SK-N-MC (cell line): ENCODE measurements around the gene KCTD1.

Experiments
- DNase-seq: peaks from one replicate; pipeline ENCODE4 v3.0.0-alpha.2; 2011; ENCODE audit warnings: low read depth, low spot score
- H3K27ac ChIP-seq: fragments of 200-600 bp; sonication (generic); 2 replicates; pipeline ENCODE4 v1.5.1; 2016; ENCODE audit warnings: mixed run types
- H3K36me3 ChIP-seq: fragments of 200-600 bp; sonication (generic); 2 replicates; pipeline ENCODE4 v1.6.1; 2017; ENCODE audit warnings: antibody characterized with exemption, low read length, mixed read lengths; ENCODE audit not compliant: insufficient read depth
- H3K4me3 ChIP-seq: fragments of 200-600 bp; sonication (generic); 2 replicates; pipeline ENCODE4 v1.5.1; 2016
- H3K9ac ChIP-seq: fragments of 200-600 bp; sonication (generic); 2 replicates; pipeline ENCODE4 v1.8.0; 2017; ENCODE audit warnings: mixed run types, mixed read lengths; ENCODE audit not compliant: insufficient read length
- H3K9me3 ChIP-seq: fragments of 200-600 bp; sonication (generic); 2 replicates; pipeline ENCODE4 v1.6.1; 2017; ENCODE audit warnings: low read depth, mild to moderate bottlenecking, antibody characterized with exemption, low read length, moderate library complexity, mixed read lengths
- EZH2 ChIP-seq: fragments of 200-600 bp; sonication (generic); IDR thresholded peaks from one replicate; pipeline ENCODE4 v1.6.1; 2017; ENCODE audit warnings: antibody characterized with exemption
- FOXP2 ChIP-seq: optimal IDR thresholded peaks from 2 replicates; pipeline ENCODE3; 2011; ENCODE audit warnings: mild to moderate bottlenecking, moderate library complexity; ENCODE audit not compliant: insufficient read depth; ENCODE audit errors: extremely low read length, control extremely low read depth
- POLR2AphosphoS5 ChIP-seq: IDR thresholded peaks from 2 replicates; pipeline ENCODE4 v1.6.1; 2012; ENCODE audit warnings: mild to moderate bottlenecking, low read depth, low read length, borderline replicate concordance

The KCTD1 gene

GRCh38 chr18:26456070-26456491 is 92.3 kb downstream of the KCTD1 start:
- Histone ChIP-seq H3K4me3 (no peak overlapping the region), H3K36me3 (peaks cover 10% of the 10 kb centered on the region; the same call in 1 of the 2 replicates), H3K9ac (no peak overlapping the region), H3K27ac (0 out of 2 replicates have a peak overlapping the region, but pooled peaks have one; percentile 39), H3K9me3 (no peaks in the 10 kb centered on the region)
- no peak for TF ChIP-seq FOXP2
- no peak for TF ChIP-seq POLR2AphosphoS5
- no peak for TF ChIP-seq EZH2
- DNase-seq = no peak

- no peak for DNase-seq
- Histone ChIP-seq H3K27ac (no peak overlapping the region), H3K9ac (no peak overlapping the region), H3K4me3 (no peak overlapping the region), H3K36me3 (peaks cover 10% of the 10 kb centered on the region; the same call in 1 of the 2 replicates), H3K9me3 (no peaks in the 10 kb centered on the region)
- no peak for TF ChIP-seq POLR2AphosphoS5
- no peak for TF ChIP-seq FOXP2
- TF ChIP-seq EZH2 = no peak
These were observed 92.7 kb downstream of the KCTD1 start for GRCh38 chr18:26455639-26456038.

DNA sequence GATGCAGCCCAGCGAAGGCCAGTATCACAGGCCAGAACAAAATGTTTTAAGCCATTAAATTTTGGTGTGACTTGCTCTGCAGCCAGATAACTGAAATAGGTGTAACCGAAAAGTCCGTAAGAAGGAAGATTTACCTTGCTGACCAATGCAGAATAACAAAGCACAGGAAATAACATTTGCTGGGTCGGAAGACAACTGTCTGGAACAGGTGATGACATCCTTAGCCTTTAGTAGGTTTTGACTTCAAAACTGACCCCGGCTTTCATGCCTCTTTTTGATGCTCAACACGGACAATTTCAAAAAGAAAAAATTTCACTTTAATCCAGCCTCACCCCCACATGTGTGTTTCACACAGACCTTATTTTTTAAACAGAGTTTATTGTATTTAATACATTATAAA is 93.7 kb downstream of the KCTD1 start:
- H3K9me3 ChIP-seq = no peaks in the 10 kb centered on the region
- TF ChIP-seq EZH2 (no peak), FOXP2 (no peak), POLR2AphosphoS5 (no peak)
- no peak for DNase-seq
- H3K36me3 ChIP-seq = peaks cover 10% of the 10 kb centered on the region; the same call in 1 of the 2 replicates
- H3K4me3 ChIP-seq = no peak overlapping the region
- no peak overlapping the region for H3K9ac ChIP-seq
- H3K27ac ChIP-seq = no peak overlapping the region

- no peak for DNase-seq
- no peak overlapping the region for H3K27ac ChIP-seq
- no peak overlapping the region for H3K4me3 ChIP-seq
- peaks cover 7% of the 10 kb centered on the region; the same call in 1 of the 2 replicates for H3K36me3 ChIP-seq
- no peak overlapping the region for H3K9ac ChIP-seq
- H3K9me3 ChIP-seq = no peaks in the 10 kb centered on the region
- no peak for TF ChIP-seq POLR2AphosphoS5
- TF ChIP-seq EZH2 = no peak
- TF ChIP-seq FOXP2 = no peak
These were observed 94.2 kb downstream of the KCTD1 start for GRCh38 chr18:26454192-26454591.

GRCh38 chr18:26453386-26453901 is 94.9 kb downstream of the KCTD1 start:
- peaks cover 5% of the 10 kb centered on the region; the same call in 1 of the 2 replicates for H3K36me3 ChIP-seq
- TF ChIP-seq FOXP2 (no peak), POLR2AphosphoS5 (no peak), EZH2 (no peak)
- no peak overlapping the region for H3K27ac ChIP-seq
- no peak for DNase-seq
- H3K9me3 ChIP-seq = no peaks in the 10 kb centered on the region
- H3K9ac ChIP-seq = no peak overlapping the region
- H3K4me3 ChIP-seq = no peak overlapping the region

GRCh38 chr18:26450989-26451682 is 97.2 kb downstream of the KCTD1 start:
- TF ChIP-seq POLR2AphosphoS5 (no peak), FOXP2 (no peak), EZH2 (no peak)
- Histone ChIP-seq H3K9me3 (no peaks in the 10 kb centered on the region), H3K4me3 (no peak overlapping the region), H3K36me3 (peaks cover 5% of the 10 kb centered on the region; the same call in 1 of the 2 replicates), H3K27ac (no peak overlapping the region), H3K9ac (no peak overlapping the region)
- DNase-seq = no peak

DNA sequence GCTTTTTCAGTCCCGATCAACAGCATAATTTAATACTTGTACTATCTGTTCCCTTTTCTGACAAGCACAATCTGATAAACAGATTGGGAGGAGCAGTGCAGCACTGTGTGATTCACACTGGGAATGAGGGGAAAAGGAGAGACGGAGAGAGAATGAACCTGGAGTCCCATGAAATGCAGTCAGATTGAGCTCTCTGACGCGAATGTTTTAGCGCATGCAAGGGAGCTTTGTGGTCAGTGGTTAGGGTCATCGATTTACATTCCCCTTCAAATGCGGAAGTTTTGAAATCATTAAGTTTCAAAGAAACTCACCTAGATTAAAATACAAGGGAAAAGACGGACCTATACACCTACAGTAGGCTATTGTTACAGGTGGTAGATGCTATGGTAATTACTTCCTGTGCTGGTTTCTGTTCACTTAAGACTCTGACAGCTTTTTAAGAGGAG is 99.6 kb downstream of the KCTD1 start:
- DNase-seq = no peak
- no peak overlapping the region for H3K27ac ChIP-seq
- no peaks in the 10 kb centered on the region for H3K36me3 ChIP-seq
- H3K9ac ChIP-seq = no peak overlapping the region
- TF ChIP-seq POLR2AphosphoS5 = no peak
- TF ChIP-seq EZH2 = no peak
- TF ChIP-seq FOXP2 = no peak
- no peaks in the 10 kb centered on the region for H3K9me3 ChIP-seq
- no peak overlapping the region for H3K4me3 ChIP-seq

- no peak for DNase-seq
- no peaks in the 10 kb centered on the region for H3K9me3 ChIP-seq
- H3K27ac ChIP-seq = no peak overlapping the region
- H3K4me3 ChIP-seq = no peak overlapping the region
- TF ChIP-seq FOXP2 (no peak), POLR2AphosphoS5 (no peak), EZH2 (no peak)
- H3K36me3 ChIP-seq = no peaks in the 10 kb centered on the region
- H3K9ac ChIP-seq = no peak overlapping the region
These were observed 104.5 kb downstream of the KCTD1 start for GRCh38 chr18:26443853-26444252.
